NCI-H128 (cell line): ENCODE measurements around the gene INPP5K.
"Not testable (repeated sequence)": the region's sequence is repeated elsewhere in the genome, so short reads cannot be mapped to it uniquely, and the experiment has no call there.

Source experiments
- DNase-seq: peaks from one replicate; lab custom pipeline; 2025; ENCODE audit not compliant: unreplicated experiment; lab: John Stamatoyannopoulos, UW

The INPP5K gene

DNA sequence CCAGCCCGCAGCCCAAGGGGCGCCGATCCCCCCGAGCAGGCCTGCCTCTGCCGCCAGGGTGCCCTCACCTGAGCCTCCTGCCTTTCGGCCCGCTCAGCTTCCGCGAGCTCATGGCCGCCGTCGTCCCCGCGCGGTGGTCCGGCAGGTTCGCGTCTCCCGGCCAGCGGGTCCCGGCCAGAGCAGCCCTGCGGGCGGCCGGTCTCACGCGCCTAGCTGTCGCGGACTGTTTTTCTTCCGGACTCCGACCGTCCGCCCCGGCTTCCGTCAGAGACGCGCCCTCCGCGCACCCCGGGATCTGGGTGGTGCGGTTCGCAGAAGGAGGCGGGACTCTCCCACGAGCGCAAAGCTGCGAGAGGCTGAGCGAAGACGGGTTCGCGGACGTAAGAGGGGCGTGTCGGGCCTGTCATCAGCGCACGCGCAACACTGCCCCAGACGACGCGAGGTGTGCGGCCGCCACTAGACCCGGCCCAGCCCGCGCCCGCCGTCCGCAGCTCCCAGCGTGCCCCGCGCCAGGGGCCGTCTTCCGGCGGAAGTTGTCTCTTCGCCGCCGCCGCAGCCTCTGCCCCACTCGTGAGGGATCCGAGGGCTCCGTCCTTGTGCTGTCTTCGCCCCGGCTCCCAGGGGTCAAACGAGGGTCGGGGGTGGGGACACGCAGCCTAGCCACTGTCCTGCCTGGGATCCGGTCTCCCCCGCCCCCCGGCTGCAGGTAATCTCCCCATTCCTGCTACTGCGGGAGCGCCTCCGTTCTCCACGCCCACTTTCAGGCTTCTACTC lies at the start of gene INPP5K:
Gene INPP5K, minus strand, starts transcription at position 225 of the 774 bp plus-strand sequence. Its CDS starts 113 bp downstream, at position 112.
- peak; percentile 88 for DNase-seq

DNA sequence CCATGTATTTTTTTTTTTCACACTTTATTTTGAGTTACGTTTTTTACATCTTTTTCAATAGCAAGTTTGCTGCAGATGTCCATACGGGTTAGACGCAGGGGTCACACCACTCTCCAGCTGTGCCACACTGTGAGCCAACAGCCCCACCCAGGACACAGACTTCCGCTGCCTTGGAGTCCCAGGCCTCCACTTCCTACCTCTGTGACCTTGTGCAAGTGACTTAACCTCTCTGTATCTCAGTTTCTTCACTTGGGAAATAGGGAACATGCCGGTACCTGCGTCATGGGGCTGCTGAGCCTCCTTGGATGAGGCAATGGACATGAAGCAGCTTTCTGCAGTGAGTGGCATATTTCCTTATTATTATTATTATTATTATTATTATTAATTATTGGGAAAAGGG lies 49.5 kb upstream of the INPP5K start:
- no peak for DNase-seq

DNA sequence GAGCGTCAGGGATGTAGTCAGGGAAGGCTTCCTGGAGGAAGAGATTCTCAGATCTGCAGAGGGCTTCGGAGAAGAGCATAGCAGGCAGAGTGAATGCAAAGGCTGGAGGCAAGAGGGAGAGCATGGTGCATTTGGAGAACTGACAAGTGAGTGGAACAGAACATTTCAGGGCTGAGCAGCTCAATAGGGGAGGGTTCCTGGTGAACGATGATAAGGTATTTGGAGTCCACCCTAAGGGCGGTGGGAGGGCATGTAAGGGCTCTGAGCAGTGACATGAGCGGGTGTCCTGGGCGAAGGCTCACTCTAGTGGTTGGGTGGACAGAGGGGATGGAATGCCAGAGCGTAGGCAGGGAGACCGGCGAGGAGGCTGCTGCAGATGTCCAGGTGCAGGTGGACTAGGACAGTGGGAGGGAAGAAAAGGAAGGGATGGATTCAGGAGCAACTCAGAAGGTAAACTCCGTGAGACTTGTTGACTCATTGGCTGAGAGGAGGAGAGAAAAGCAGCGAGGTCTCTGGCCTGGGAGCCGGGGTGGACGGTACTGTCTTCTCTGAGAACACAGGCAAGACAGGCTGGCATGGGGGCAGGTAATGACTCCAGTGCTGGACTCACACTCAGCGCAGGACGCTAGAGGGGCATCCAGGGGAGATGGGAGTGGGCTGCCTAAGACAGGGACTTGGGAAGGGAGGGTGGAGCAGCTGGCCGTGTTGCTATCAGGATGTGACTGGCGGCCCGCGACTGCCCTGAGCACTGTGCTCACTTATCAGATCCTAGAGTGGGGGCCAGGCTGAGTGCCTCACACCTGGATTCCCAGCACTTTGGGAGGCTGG lies 47.6 kb upstream of the INPP5K start:
- no peak for DNase-seq

DNA sequence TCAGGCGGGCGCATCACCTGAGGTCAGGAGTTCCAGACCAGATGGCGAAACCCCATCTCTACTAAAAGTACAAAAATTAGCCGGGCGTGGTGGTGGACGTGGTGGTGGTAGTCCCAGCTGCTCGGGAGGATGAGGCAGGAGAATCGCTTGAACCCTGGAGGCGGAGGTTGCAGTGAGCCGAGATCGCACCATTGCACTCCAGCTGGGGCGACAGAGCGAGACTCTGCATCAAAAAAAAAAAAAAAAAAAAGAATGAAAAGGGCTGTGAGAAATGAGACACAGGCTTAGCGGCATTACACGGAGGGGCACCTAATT lies 47.0 kb upstream of the INPP5K start:
- not testable (repeated sequence) for DNase-seq

DNA sequence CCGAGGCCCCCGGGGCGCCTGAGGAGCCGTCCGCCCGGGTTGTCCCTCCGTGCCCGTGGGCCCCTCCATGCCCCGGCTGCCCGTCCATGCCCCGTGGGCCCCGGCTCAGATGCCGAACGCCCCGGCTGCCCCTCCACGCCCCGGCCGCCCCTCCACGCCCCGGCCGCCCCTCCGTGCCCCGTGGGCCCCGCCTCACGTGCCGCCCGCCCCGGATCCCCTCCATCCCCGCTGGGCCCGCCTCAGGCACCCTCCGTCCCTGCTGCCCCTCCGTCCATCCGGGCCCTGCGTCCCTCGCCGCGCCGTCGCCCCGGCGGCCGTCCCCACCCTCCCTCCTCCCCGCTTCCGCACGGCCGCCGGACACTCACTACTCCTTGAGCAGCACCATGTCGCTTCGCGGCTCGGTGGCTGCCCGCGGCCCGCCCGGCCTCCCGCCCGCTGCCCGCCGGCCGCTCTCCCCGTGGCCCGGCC lies 45.8 kb upstream of the INPP5K start:
- DNase-seq, result no peak

- no peak for DNase-seq
These were observed 45.2 kb upstream of the INPP5K start for GRCh38 chr17:1561420-1562175.

GRCh38 chr17:1560858-1561355 lies 44.5 kb upstream of the INPP5K start:
- no peak for DNase-seq

DNA sequence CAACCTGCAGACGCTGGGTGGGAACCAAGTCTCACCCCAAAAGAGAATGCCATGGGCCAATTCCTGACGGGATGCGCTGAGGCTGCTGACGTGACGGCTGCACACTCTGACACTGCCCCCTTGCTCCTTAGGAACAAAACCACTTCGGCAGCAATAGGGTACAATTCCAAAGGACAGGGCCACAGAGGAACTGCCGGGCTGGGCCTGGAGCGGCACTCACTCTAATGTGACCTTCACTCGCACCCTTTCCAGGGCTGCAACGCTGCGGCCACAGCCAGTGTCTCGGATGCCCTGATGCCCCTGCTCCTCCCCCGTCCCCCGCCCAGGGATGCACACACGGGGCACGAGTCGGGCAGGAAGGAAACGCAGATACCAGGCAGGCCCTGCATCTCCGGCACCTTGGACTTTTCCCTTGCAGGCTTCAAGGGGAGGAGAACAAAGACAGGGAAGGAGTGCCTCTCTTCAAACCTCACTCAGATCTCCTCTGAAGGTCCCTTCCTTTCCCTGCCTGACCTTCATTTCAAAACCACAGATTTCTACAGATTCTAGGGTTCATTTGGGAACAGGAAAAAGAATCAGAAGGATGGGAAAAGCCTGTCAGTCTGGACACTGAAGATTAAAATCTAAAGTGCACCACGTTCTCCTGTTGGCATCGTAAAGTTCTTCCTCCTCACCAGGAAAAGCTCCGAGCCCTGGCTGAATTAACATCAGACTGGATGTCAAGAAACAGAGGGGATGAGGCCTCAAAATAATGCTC lies 43.9 kb upstream of the INPP5K start:
- DNase-seq, result no peak

DNA sequence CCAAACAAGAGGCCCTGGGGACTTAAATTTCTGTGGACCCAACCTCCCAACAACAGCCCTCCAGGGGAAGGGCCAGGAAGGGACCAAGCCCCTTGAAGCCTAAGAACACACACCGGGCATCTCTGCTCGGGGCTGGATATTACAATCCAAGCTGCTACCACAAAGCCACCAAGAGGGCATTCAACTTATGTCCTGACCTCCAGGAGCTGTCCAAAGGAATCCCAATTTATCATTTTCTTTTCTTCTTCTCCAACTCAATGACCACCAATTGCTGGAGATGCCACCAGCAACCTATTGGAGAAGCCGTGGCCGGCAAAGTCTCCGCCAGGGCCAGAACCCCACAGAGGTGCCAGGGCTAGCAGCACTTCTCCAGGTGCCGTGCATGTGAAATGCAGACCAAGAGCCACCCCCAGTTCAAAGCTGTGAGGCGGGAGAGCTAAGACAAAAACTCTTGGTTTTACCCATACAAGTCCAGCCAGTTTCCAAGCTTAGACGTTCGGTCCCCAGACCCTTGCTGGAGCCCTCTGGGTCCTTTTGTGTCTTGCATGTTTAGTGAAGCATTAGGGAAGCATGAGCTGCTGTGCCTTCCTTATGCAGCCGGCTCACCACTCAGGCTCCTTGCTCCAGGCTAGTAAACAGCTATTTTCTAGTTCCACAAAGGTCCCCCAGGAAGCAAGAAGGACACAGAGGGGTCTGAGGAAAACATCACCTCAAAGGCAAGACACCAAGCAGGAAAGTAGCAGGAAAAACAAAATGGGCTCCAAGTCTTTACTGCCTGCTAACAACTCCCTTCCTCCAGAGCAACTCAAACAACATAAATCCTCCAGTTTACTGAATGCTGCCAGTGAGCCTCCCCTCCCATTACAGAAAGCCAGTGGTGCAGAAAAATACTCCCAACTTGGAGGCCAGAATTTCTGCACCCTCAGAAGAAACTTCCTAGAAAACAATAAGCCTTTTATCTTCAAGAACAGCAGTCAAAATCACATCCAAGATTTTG lies 42.9 kb upstream of the INPP5K start:
- no peak for DNase-seq

DNA sequence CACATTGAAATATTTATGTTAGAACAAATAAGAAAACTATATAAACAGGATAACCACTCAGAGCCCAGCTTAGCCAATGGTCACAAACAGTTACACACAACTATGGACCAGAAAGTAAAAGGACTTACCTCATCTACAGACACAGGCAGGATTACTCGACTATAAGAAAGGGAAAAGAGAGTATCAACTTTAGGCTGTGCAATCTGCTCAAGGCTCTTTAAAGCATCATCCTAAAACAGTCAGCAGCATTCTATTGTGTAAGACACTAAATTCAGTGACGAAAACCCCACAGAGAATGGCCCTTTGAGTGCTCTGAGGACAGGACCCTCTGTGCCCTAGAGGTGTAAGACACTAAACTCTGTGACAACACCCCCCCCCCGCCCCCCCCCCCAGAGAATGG lies 42.0 kb upstream of the INPP5K start:
- no peak for DNase-seq

DNA sequence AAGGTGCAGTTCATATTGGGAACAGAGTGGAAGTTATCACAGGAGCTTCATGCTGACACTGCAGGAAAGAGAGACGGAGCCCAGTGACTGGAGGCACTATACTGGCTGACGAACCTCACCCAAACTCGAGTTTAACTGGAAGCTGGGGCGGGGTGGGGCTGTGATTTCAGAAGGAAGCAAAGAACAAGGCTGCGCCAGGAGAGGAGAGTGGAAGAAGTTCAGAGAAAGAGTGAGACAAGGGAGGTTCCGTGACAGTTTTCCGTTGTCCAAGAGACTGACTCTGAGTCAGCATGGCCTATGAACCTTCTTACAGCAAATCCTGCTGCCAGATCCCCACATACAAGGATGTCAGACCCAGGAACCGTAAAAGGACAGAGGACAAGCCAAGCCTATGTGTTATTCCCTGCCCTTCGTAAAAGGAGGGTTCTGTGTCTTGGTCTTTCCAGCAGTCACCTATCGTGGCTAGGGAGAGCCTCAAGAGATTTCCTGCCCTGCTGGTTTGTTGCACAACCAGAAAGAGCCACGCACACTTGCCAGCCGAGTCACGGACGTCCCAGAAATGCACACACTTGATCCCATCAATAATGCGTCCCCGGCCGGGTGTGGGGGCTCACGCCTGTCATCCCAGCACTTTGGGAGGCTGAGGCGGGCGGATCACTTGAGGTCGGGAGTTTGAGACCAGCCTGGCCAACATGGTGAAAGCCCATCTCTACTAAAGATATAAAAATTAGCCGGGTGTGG lies 41.1 kb upstream of the INPP5K start:
- no peak for DNase-seq

DNA sequence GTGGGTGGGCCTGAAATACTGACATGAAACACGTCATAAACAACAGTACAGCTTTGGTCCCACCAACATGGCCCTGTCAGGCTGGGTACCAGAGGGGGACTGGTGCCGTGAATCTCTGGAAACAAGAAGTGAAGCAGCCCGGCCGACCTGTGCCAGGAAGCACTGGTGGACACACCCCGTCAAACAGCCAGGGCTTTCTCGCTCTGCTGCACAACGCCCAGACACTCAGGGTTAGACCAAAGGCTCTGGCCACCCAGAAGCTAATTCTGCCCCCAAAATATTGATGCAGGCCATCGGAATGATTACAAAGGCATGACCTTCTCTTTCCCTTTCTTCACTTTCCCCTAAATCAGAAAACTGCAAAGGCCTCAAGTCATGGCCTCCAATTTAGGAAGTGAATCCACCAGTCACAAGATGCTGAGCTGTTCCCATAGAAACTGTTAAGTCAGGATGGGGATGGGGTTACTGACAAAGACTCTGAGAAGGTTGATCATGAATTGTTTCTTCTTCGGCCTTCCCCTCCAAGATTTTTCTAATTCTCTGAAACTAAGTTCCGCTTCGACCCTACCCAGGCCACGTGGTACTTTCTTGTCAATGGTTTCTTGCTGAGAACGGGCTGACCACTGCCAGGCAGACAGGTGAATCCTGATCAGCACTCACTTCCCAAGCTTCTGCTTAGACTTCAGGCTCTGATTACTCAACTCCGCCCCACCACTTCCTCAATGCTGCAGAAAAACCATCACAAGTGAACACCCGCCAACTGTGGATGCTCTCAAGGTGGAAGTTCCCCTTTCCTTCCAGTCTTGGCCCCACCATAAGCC lies 39.4 kb upstream of the INPP5K start:
- DNase-seq, result no peak

- DNase-seq, result no peak
These were observed 38.5 kb upstream of the INPP5K start for GRCh38 chr17:1554751-1555540.

GRCh38 chr17:1553354-1554266 lies 37.2 kb upstream of the INPP5K start:
- DNase-seq, result no peak

DNA sequence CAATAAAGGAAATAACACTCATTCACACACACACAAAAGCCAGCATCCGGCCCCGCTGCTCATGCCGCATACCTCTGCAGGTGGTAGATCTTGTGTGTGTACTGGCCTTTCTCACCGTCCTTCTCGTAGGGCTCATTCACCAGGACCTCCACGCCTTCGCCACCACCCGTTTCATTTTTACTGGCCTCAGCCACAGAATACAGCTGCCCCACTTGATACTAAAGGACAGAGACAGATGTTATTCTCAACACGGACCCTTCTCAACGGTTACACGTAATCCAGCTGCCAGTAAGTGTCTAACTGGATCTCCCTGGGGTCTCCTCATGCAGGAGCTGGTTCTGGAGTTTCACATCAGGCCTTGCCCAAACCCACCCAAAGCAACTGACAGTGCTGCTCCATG lies 36.5 kb upstream of the INPP5K start:
- no peak for DNase-seq

GRCh38 chr17:1551741-1552140 lies 35.3 kb upstream of the INPP5K start:
- DNase-seq, result no peak
